ENCODE data around the gene GCC1. TPM values are rescaled to one million over a fixed set of nuclear protein-coding genes. Genes with fewer than 3 reads are reported as not detected.
A peak's percentile ranks its signal among the peaks of the same experiment; 100 is the strongest.

Gene GCC1, protein sequence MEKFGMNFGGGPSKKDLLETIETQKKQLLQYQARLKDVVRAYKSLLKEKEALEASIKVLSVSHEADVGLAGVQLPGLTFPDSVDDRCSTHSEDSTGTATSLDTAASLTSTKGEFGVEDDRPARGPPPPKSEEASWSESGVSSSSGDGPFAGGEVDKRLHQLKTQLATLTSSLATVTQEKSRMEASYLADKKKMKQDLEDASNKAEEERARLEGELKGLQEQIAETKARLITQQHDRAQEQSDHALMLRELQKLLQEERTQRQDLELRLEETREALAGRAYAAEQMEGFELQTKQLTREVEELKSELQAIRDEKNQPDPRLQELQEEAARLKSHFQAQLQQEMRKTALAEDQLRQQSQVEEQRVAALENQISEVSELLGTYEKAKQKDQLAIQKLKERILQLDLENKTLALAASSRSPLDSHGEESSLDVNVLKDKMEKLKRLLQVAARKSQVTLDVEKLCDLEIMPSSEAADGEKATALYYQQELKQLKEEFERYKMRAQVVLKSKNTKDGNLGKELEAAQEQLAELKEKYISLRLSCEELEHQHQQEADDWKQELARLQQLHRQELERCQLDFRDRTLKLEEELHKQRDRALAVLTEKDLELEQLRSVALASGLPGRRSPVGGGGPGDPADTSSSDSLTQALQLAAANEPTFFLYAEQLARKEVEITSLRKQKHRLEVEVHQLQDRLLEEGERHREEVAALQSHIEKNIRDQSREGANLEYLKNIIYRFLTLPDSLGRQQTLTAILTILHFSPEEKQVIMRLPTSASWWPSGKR
- 9.7 and 11.4 TPM in 2 replicates for total RNA-seq (2014; rRNA removed; shearing (Covaris generic))

DNA sequence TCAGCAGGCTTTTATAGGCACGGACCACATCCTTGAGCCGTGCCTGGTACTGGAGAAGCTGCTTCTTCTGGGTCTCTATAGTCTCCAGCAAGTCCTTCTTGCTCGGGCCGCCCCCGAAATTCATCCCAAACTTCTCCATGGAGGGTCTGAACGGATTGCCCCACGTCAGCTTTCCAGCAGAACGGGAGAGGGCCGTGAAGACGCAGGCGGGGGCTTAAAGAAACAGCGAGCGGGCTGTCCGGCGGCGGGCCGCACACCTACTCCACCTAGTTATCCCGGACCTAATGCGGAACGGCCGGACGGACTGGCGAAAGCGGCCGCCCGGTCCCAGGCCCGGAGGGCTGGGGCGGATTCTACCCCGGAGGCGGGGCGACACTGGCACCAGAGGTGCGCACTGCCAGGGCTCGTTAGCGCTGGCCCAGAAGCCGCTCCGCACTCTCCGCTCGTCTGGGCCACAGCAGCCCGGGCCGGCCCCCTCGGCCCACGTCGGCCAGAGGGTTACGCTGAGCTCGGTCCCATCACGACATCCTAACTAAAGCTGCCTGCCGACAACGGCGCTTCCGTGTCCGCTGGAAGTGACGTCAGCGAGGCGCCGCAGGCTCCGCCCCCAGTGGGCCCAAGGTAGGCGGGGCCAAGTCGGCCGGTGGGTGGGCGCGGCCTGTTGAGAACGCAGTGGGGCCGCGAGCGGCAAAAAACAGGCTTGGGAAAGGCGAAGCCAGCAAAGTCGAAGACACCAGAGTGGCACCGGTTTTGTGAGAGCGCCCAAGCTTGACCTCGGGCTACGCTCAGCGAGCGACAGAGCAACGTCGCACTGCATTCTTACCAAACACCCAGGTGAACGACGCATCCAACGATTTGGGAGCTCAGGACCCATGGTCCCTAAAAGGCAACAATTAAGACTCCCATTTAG, at the start of gene GCC1:
TSS of gene GCC1 (minus strand) at position 553 of the 910 bp plus-strand sequence. CDS start at position 139, 414 bp downstream.
- peak; percentile 86 for DNase-seq (ENCODE audit: low read depth)

GRCh38 chr7:127632276-127632910, 47.0 kb upstream of the GCC1 start:
- peak; percentile 41 for DNase-seq (ENCODE audit: low read depth)

DNA sequence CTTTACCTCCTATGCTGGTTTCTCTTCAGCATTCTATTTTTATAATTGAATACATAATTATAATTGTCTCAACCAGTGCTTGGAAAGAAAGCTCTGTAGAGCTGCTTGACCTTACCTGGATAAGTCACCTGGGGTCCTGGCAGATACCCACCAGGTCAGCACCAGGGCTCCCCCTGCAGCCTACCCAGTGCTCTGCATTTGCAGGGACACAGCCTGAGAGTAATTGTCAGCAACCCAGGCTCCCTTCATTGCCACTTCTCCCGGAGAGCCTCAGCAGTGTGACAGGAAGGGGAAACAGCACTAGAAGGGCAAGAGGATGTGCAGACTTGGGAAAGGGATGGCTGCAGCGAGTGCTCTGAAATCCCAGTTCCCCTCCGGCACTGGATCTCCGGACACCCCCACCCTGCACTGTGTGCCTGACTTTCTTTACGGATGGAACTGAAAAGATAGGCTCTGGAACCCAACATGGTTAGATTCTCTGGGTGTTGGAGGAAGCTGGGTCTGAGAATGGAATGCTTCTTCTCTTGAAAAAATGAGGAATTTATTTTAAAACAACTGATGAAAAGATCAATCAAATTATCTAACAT, 44.0 kb upstream of the GCC1 start:
- no peak for DNase-seq (ENCODE audit: low read depth)

GRCh38 chr7:127628445-127628844, 43.0 kb upstream of the GCC1 start:
- no peak for DNase-seq (ENCODE audit: low read depth)

DNA sequence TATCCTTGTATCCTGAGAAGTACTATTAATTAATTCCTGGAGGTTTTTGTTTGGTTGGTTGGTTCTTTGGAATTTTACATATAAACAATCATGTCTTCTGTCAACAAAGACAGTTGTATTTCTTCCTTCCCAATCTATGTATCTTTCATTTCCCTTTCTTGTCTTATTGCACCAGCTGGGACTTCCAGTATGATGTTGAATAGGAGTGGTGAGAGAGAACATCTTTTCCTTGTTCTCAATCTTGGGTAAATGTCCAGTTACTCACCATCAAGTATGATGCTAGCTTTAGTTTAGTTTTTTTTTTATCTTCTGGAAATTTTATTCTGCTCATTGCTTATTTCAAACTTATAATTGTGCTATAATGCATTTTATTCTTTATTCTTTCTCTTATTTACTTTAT, 39.9 kb upstream of the GCC1 start:
- no peak for DNase-seq (ENCODE audit: low read depth)

DNA sequence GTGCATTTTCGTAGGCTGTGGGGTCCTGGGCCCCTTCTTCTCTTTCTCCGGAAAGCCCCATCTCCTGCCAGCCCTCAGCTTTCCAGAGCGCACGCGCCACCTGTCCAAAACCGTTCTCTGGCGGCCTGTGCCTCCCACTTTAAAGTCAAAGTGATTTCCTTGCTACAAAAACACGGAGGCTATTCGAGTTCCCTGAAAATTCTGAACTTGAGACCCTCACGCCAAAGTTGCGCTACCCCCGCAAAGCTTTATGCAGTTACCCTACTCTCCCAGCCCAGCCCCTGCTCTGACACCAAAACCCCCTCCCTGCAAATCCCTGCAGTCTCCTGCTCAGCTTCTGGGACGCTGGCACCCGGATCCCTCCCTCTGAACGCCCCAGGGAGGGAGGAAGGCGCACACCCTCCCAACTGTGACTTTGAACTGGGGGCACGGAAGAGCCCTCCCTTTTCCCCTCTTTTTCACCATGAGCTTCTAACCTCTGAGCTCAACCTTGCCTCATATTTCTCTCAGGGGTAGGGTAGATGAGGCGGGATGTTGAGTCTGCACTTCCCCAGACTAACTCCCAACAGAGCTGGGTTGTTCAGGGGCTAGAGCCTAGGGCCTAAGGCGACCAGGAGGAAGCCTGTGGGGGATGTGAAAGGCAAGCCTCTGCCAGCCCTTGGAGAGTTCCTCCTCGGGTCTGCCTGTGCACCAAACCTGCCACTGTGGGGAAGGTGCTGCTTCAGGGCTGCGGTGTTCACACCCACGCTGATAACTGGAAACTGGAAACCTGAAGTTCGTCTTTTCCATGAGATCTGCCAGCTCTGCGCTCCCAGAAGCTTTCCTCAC, 35.2 kb upstream of the GCC1 start:
- DNase-seq (ENCODE audit: low read depth), result no peak

DNA sequence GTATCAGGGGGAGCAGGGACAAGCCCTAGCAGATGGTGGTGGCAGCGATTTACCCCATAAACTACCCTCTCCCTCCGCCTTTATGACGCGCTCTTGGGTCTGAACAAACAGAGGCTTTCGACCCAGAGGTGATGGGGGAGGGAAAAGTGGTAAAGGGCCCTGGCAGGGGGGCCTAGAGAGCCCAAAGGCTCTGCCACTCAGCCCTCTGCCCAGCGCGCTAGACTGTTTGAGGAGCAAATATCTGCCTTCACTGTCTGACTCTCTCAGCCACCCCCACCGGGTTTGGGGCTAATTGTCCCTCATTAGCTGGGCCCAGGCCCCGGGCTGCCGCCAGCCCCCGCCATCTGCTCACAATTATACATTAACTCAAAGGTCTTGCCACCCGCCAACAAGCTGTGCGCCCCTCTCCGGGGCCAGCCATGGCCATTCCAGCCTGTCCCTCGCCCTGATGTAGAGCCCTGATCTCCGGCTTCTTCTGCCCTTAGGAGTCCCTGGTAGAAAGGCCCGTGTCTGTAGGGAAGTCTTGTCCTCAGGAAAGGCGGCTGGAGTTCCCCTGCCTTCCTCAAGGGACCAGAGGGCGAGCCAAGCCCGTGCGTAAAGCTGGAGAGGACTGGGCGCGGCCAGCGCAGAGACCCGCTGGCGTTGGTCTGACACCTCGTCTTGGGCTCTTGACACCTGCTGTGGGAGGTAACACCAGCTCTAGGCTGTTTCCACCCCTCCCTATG, 34.4 kb upstream of the GCC1 start:
- no peak for DNase-seq (ENCODE audit: low read depth)

GRCh38 chr7:127618775-127619174, 33.4 kb upstream of the GCC1 start:
- no peak for DNase-seq (ENCODE audit: low read depth)

DNA sequence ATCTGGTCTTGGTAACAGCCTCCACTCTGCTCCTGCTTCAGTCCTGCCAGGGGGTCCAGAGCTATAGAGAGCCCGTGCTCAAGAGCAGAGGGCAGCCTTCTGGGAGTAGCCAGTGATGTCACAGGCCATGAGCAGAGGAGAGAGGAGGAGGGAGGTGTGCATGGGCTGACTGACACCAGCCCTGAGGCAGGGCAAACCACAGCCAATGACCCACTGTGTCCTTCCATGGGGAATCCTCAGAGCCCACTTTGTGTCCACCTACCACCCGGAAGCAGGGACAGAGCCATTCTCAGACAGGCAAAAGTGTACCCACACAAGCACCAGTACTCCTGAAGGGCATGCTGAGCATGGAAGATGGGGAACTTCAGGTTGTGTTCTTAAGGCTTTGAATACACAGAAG, 32.6 kb upstream of the GCC1 start, which contains the start of gene PAX4:
TSS of gene PAX4 (minus strand) at position 101 of the 400 bp plus-strand sequence. CDS start 2,214 bp downstream, outside the sequence.
- no peak for DNase-seq (ENCODE audit: low read depth)

DNA sequence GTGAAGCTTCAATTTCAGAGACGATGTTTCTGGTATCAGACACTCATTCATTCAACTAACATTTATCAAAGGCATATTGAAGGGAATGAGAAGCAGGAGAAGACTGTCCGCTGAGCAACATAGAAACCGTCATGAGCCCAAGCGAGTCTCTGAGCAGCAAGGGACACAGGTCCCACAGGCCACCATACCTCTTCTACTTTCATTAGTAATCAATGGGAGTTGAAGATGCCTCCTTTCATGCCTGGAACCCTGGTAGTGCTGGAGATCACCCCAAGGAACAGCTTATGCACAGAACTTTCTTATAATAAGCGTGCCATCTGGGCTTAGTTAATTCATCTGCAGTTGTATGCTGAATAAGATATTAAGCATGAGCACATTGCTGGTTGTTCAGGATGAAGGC, 31.3 kb upstream of the GCC1 start:
- DNase-seq (ENCODE audit: low read depth), result no peak

GRCh38 chr7:127612263-127612662, 26.9 kb upstream of the GCC1 start:
- DNase-seq (ENCODE audit: low read depth), result no peak

GRCh38 chr7:127609297-127609696, 23.9 kb upstream of the GCC1 start:
- no peak for DNase-seq (ENCODE audit: low read depth)

GRCh38 chr7:127608446-127608845, 23.1 kb upstream of the GCC1 start:
- no peak for DNase-seq (ENCODE audit: low read depth)

- no peak for DNase-seq (ENCODE audit: low read depth)
Measured at GRCh38 chr7:127600885-127601284, 15.5 kb upstream of the GCC1 start.

- no peak for DNase-seq (ENCODE audit: low read depth)
Measured at GRCh38 chr7:127598318-127598717, 12.9 kb upstream of the GCC1 start.

GRCh38 chr7:127595737-127596136, 10.3 kb upstream of the GCC1 start:
- DNase-seq (ENCODE audit: low read depth), result no peak

- no peak for DNase-seq (ENCODE audit: low read depth)
Measured at GRCh38 chr7:127594490-127594889, 9.1 kb upstream of the GCC1 start.

DNA sequence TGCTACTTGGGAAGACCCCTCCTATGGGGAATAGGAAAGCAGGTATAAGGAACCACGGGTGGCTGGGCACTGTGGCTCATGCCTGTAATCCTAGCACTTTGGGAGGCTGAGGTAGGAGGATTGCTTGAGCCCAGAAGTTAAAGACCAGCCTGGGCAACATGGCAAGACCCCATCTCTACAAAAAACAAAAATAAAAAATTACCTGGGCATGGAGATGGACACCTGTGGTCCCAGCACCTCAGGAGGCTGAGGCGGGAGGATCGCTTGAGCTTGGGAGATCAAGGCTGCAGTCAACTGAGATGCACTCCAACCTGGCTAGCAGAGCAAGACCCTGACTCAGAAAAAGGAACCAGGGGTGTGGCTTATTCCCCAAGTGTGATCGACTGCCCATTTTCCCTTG, 7.2 kb upstream of the GCC1 start:
- DNase-seq (ENCODE audit: low read depth), result no peak

DNA sequence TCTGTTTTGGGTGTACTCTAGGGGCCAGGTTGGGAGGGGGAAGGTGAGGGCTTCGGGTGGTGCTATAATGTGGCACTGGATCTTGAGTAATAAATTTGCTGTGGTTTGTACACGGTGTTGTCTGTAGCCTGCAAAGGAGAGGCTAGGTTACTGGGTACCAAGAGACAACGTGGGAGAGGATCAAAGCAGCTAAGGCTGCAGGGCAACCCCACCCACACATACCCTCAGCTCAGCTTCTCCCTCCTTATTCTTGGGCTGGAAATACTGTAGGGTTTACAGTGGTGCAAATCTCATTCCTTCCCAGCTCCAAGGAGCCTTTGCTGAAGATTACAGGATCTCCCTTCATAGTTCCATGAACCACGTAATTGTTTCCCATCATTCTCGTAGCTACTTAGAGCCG, 6.2 kb upstream of the GCC1 start:
- DNase-seq (ENCODE audit: low read depth), result no peak

Measured in RPMI7951 (cell line).